HepG2 (cell line): Measurements from ENCODE around the gene GDF7. TPM values are rescaled to one million over a fixed set of nuclear protein-coding genes. Genes with fewer than 3 reads are reported as not detected.

Experiments used
- ATAD3A ChIP-seq: sonication (generic); formaldehyde crosslinking; IDR thresholded peaks from 2 replicates; pipeline ENCODE4 v1.4.0; 2020; ENCODE audit warnings: missing genetic modification reagents
- GABPA ChIP-seq, 2 experiments: IDR thresholded peaks; 2 replicates each; pipeline ENCODE4 v1.6.1; 2011 to 2016; ENCODE audit warnings: low read depth in 2 of 2, low read length in 1 of 2, missing biosample characterization in 1 of 2, missing genetic modification characterization in 1 of 2
- GFI1 ChIP-seq: sonication (generic); formaldehyde crosslinking; IDR thresholded peaks from 2 replicates; pipeline ENCODE4 v1.5.0; 2020; ENCODE audit warnings: missing genetic modification reagents, mild to moderate bottlenecking, borderline replicate concordance
- MED8 ChIP-seq: sonication (generic); formaldehyde crosslinking; IDR thresholded peaks from 2 replicates; pipeline ENCODE4 v1.8.1; 2023; ENCODE audit warnings: mild to moderate bottlenecking, missing genetic modification reagents; ENCODE audit not compliant: insufficient replicate concordance
- MIXL1 ChIP-seq: IDR thresholded peaks from 2 replicates; pipeline ENCODE4 v1.6.1; 2016
- ZBTB1 ChIP-seq: sonication (generic); formaldehyde crosslinking; IDR thresholded peaks from 2 replicates; pipeline ENCODE4 v1.4.0; 2020; ENCODE audit warnings: missing genetic modification reagents, borderline replicate concordance
- ZFYVE20 ChIP-seq: sonication (generic); formaldehyde crosslinking; IDR thresholded peaks from 2 replicates; pipeline ENCODE4 v1.8.0; 2023; ENCODE audit warnings: low read depth, mild to moderate bottlenecking, moderate library complexity, missing genetic modification reagents, borderline replicate concordance
- ZNF17 ChIP-seq: sonication (generic); formaldehyde crosslinking; IDR thresholded peaks from 2 replicates; pipeline ENCODE4 v1.5.0; 2020; ENCODE audit warnings: mild to moderate bottlenecking, missing genetic modification reagents
- ZNF382 ChIP-seq: sonication (generic); formaldehyde crosslinking; IDR thresholded peaks from 2 replicates; pipeline ENCODE4 v1.5.0; 2020; ENCODE audit warnings: missing genetic modification reagents, mild to moderate bottlenecking, borderline replicate concordance
- ZNF790 ChIP-seq: sonication (generic); formaldehyde crosslinking; IDR thresholded peaks from 2 replicates; pipeline ENCODE4 v1.8.0; 2022; ENCODE audit warnings: missing genetic modification reagents, mild to moderate bottlenecking, borderline replicate concordance
- polyA plus RNA-seq, 8 experiments: library from polyadenylated mRNA; depleted of rRNA in 3 of 8; stranded (reverse) in 7 of 8; unstranded in 1 of 8; fragments of >200 nt; fragmentation: Illumina TruSeq in 4 of 8; extraction: Trizol in 4 of 8; gene quantifications; 2 replicates each; pipeline versions ENCODE4 v1.2.1 to v1.2.3, GENCODE V29; 2011 to 2016; ENCODE audit warnings: low read depth in 4 of 8, missing spikeins in 1 of 8, mixed read lengths in 1 of 8; ENCODE audit not compliant: insufficient read depth in 1 of 8
- total RNA-seq, 5 experiments: library from RNA; depleted of rRNA; stranded (reverse); fragments of >200 nt; fragmentation: Illumina TruSeq; extraction: Trizol; gene quantifications; 2 replicates each; pipeline ENCODE4 v1.2.3, GENCODE V29; 2016; ENCODE audit warnings: low read depth in 1 of 5
- TF ChIP-seq, protein P1 (sequence below): sonication (generic); formaldehyde crosslinking; IDR thresholded peaks from 2 replicates; pipeline ENCODE4 v1.5.0; 2020; ENCODE audit warnings: mild to moderate bottlenecking, missing genetic modification reagents
- TF ChIP-seq, protein P2 (sequence below): sonication (generic); formaldehyde crosslinking; IDR thresholded peaks from 2 replicates; pipeline ENCODE4 v1.4.0; 2020; ENCODE audit warnings: missing genetic modification reagents

GDF7 gene
- total and polyA plus RNA-seq, 2 of the 13 experiments (the other 11 are each of a cell fraction or from before 2014, with no cell fraction given) = 1.6 to 15.0 TPM

DNA sequence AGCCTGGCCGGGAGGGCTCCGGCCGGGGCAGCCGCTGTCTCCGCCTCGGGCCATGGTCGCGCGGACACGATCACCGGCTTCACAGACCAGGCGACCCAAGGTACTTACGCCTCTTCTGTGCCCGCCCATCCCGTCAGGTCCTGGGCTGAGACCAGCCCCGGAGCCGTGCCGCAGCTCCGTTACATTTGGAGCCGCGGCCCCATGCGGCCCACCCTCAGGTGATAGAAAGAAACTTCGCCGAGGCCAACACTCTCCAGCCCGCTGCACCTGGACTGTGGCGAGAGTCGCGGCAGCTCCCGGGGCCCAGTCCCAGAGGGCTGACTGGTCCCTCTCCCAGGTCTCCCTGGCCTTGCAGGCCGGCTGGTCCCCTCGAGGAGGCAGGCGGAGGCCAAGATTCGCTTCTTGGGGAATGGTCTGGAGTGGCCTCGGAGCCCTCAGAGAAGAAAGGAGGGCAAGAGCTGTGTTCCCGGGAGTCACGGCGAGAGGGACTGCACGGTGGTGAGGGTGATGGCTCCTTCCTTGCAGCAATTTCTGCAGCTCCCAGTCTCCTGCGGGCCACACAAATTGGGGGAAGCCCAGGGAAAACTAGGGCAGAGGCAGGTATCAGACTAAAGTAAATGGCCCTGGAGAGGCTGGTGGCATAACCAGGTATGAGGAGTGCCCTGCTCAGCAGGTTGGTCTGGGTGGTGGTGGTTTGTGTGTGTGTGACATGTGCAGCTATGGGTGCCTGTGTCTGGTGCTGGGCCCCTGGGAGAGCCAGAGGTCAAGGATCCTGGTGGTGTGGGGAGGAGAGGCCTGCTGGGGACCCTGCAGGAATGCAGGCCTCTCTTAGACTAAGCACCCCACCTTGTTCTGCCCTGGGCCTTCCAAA is 822 bp downstream of the GDF7 start (continued):
- TF ChIP-seq ZBTB1 = no peak
- no peak for TF ChIP-seq ATAD3A (CRISPR knock-in tag)
- TF ChIP-seq, protein P1, sequence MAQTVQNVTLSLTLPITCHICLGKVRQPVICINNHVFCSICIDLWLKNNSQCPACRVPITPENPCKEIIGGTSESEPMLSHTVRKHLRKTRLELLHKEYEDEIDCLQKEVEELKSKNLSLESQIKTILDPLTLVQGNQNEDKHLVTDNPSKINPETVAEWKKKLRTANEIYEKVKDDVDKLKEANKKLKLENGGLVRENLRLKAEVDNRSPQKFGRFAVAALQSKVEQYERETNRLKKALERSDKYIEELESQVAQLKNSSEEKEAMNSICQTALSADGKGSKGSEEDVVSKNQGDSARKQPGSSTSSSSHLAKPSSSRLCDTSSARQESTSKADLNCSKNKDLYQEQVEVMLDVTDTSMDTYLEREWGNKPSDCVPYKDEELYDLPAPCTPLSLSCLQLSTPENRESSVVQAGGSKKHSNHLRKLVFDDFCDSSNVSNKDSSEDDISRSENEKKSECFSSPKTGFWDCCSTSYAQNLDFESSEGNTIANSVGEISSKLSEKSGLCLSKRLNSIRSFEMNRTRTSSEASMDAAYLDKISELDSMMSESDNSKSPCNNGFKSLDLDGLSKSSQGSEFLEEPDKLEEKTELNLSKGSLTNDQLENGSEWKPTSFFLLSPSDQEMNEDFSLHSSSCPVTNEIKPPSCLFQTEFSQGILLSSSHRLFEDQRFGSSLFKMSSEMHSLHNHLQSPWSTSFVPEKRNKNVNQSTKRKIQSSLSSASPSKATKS (CRISPR knock-in tag) = no peak
- no peak for TF ChIP-seq ZFYVE20 (CRISPR knock-in tag)
- TF ChIP-seq ZNF790 = no peak
- TF ChIP-seq ZNF17 = no peak
- 0 out of 2 replicates have a peak, but pooled peaks have one; percentile 36 for TF ChIP-seq GFI1
- no peak for TF ChIP-seq MED8 (CRISPR knock-in tag)
- TF ChIP-seq, protein P2, sequence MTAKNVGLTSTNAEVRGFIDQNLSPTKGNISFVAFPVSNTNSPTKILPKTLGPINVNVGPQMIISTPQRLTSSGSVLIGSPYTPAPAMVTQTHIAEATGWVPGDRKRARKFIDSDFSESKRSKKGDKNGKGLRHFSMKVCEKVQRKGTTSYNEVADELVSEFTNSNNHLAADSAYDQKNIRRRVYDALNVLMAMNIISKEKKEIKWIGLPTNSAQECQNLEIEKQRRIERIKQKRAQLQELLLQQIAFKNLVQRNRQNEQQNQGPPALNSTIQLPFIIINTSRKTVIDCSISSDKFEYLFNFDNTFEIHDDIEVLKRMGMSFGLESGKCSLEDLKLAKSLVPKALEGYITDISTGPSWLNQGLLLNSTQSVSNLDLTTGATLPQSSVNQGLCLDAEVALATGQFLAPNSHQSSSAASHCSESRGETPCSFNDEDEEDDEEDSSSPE = peak; percentile 28; the same call in 1 of the 2 replicates
- no peak for TF ChIP-seq ZNF382 (CRISPR knock-in tag)
- TF ChIP-seq GABPA (IDR thresholded peaks at IDR 0.05; ENCODE audit: low read depth, low read length) = no peak
- no peak for TF ChIP-seq GABPA (CRISPR knock-in tag; IDR thresholded peaks at IDR 0.05; ENCODE audit: low read depth)
- no peak for TF ChIP-seq MIXL1
